ENCODE data around the gene HK3.

- no peak for TF ChIP-seq CTCF (IDR thresholded peaks at IDR 0.05; ENCODE audit: low read length)
- no peak for TF ChIP-seq EZH2 (optimal IDR thresholded peaks at IDR 0.05; ENCODE audit: low read depth, low read length)
- no peak for TF ChIP-seq EZH2phosphoT487 (IDR thresholded peaks at IDR 0.05; ENCODE audit: low read length)
These were observed 21.3 kb downstream of the HK3 start for GRCh38 chr5:176877793-176878331.

Measured in MM.1S (cell line).